ENCODE results near the gene NADK2. TPM values are rescaled to one million over a fixed set of nuclear protein-coding genes. Genes with fewer than 3 reads are reported as not detected.

NADK2 gene
- total and polyA plus RNA-seq, 12 donors: 9.8 to 53.5 (median 37.7) TPM

- Histone ChIP-seq H3K36me3 (peaks cover 0 to 56% (median 6%) of the 10 kb centered on the region in 9 donors), H3K4me3 (no peak overlapping the region), H3K27ac (no peak overlapping the region), H3K9me3 (no peaks in the 10 kb centered on the region), H3K27me3 (no peaks in the 10 kb centered on the region), H3K4me1 (peaks cover 2 to 57% (median 44%) of the 10 kb centered on the region in 9 donors)
- no peak for TF ChIP-seq CTCF (IDR thresholded peaks at IDR 0.05)
- DNase-seq (no peak), ATAC-seq (no peak)
- intact Hi-C loops (cut with DNase I): loop anchor here in 2 of 10 donors (5.0 kb wide), 1 partner anchor 89 kb away; the partner anchor contains the start of gene NADK2 (in 2 of the 2)
- WGBS, 2 donors: 70 to 82% methylated on average over 4 of the region's 4 CpGs
These were observed 88.0 kb downstream of the NADK2 start for GRCh38 chr5:36153726-36154125.

GRCh38 chr5:36153298-36153677 is 88.4 kb downstream of the NADK2 start:
- H3K4me1 ChIP-seq: peaks cover 2 to 58% (median 44%) of the 10 kb centered on the region in 9 donors
- H3K9me3 ChIP-seq: no peaks in the 10 kb centered on the region
- DNase-seq (no peak), ATAC-seq (no peak)
- intact Hi-C loops (cut with DNase I): loop anchor here in 2 of 10 donors (5.0 kb wide), 1 partner anchor 89 kb away; the partner anchor contains the start of gene NADK2 (in 2 of the 2)
- TF ChIP-seq CTCF (IDR thresholded peaks at IDR 0.05): no peak
- H3K27me3 ChIP-seq: no peaks in the 10 kb centered on the region
- WGBS, 2 donors: 57 to 63% methylated on average over 7 of the region's 7 CpGs
- H3K4me3 ChIP-seq: peak overlapping the region in 6 of 10 donors; percentile 86 to 100 (median 92)
- peaks cover 0 to 51% (median 5%) of the 10 kb centered on the region in 9 donors for H3K36me3 ChIP-seq
- H3K27ac ChIP-seq: peak overlapping the region in 1 of 10 donors; percentile 91

GRCh38 chr5:36152324-36153297 is 89.1 kb downstream of the NADK2 start:
- 3 to 4% methylated on average over 24 of the region's 24 CpGs for WGBS, 2 donors
- intact Hi-C loops (cut with DNase I): loop anchor here in 3 of 10 donors (1.0 to 5.0 kb wide), 2 partner anchors 89 to 90 kb away; partner anchors contain the start of gene NADK2 (in 3 of the 3)
- peak overlapping the region in 7 of 10 donors; percentile 19 to 92 (median 56) for H3K27ac ChIP-seq

More at GRCh38 chr5:36152324-36153297, 89.1 kb downstream of the NADK2 start:
- peaks cover 0 to 44% (median 3%) of the 10 kb centered on the region in 9 donors for H3K36me3 ChIP-seq
- peak overlapping the region; percentile 86 to 100 (median 94) for H3K4me3 ChIP-seq
- H3K9me3 ChIP-seq: no peaks in the 10 kb centered on the region
- H3K27me3 ChIP-seq: no peaks in the 10 kb centered on the region
- H3K4me1 ChIP-seq: peaks cover 2 to 58% (median 44%) of the 10 kb centered on the region in 9 donors
- DNase-seq: no peak
- TF ChIP-seq CTCF (IDR thresholded peaks at IDR 0.05): no peak
- ATAC-seq: peak in 3 of 8 donors; percentile 4 to 25 (median 11)

Data from heart right ventricle (tissue), 16 donors.